HCT116 (cell line): ENCODE data around the gene NCF4. TPM values are rescaled to one million over a fixed set of nuclear protein-coding genes. Genes with fewer than 3 reads are reported as not detected.

Source experiments
- ATAC-seq: fragments of 200-7000 bp; cut with Tn5 transposase; 2 replicates; pipeline ENCODE4 v1.9.1; 2020; ENCODE audit warnings: mild to moderate bottlenecking, moderate library complexity
- BruUV-seq: library from RNA; stranded (reverse); fragments of 400-500 nt; replicated peaks from 2 replicates; lab custom pipeline; 2021; lab: Mats Ljungman, UMichigan
- CTCF ChIA-PET: fragments of 300-600 bp; sonication (Branson Sonifier 250); formaldehyde crosslinking; loops from one replicate; lab custom pipeline; 2021; ENCODE audit warnings: antibody characterized with exemption; lab: Charles Lee
- POLR2A ChIA-PET: fragments of 300-600, 350-600 bp; sonication (Branson Sonifier 250); formaldehyde crosslinking; loops from one replicate; lab custom pipeline; 2021; ENCODE audit warnings: antibody characterized with exemption; lab: Charles Lee
- RAD21 ChIA-PET, 2 experiments: fragments of 300-600 bp; sonication (Branson Sonifier 250); formaldehyde crosslinking; loops; one replicate each; lab custom pipeline; 2023; ENCODE audit warnings: low total read pairs in 2 of 2; ENCODE audit not compliant: uncharacterized antibody in 2 of 2, unreplicated experiment in 2 of 2, low non-redundant PET in 1 of 2; lab: Charles Lee
- DNase-seq: peaks from one replicate; pipeline ENCODE4 v3.0.0-alpha.2; 2010; ENCODE audit warnings: low read depth, low spot score
- H2AFZ ChIP-seq: fragments of 200-600 bp; shearing (Covaris generic), sonication (generic); 2 replicates; pipeline ENCODE4 v1.6.1; 2017; ENCODE audit warnings: low read depth, mixed run types, mixed read lengths, antibody characterized with exemption, low read length; ENCODE audit not compliant: poor library complexity, severe bottlenecking
- H3K27ac ChIP-seq: 2 replicates; pipeline ENCODE4 v1.5.1; 2012; ENCODE audit warnings: low read depth, low read length
- H3K27me3 ChIP-seq: fragments of 200-600 bp; sonication (generic); 2 replicates; pipeline ENCODE4 v1.6.1; 2016; ENCODE audit warnings: mixed run types, low read length, mixed read lengths; ENCODE audit not compliant: insufficient read depth
- H3K36me3 ChIP-seq, 2 experiments: fragments of 200-500 bp in 1 of 2; fragments of 200-600 bp in 1 of 2; sonication (Bioruptor generic) in 1 of 2; sonication (generic) in 1 of 2; 2 replicates each; pipeline versions ENCODE4 v1.5.1 to v1.6.1; 2014 to 2016; ENCODE audit warnings: low read length in 2 of 2, inconsistent platforms in 1 of 2, mixed read lengths in 1 of 2, mixed run types in 1 of 2; ENCODE audit not compliant: insufficient read depth in 2 of 2, control insufficient read depth in 1 of 2
- H3K4me1 ChIP-seq, 2 experiments: fragments of 200-600 bp in 1 of 2; sonication (generic) in 1 of 2; 2 replicates each; pipeline versions ENCODE4 v1.5.1 to v1.6.1; 2012 to 2017; ENCODE audit warnings: low read length in 2 of 2, inconsistent platforms in 1 of 2, mild to moderate bottlenecking in 1 of 2, mixed read lengths in 1 of 2, mixed run types in 1 of 2, moderate library complexity in 1 of 2; ENCODE audit not compliant: insufficient read depth in 2 of 2, control insufficient read depth in 1 of 2
- H3K4me2 ChIP-seq: fragments of 200-600 bp; sonication (generic); 2 replicates; pipeline ENCODE4 v1.6.1; 2017; ENCODE audit warnings: mixed run types, low read length, mixed read lengths
- H3K4me3 ChIP-seq, 2 experiments: fragments of 200-600 bp in 1 of 2; sonication (generic) in 1 of 2; replicated peaks in 1 of 2; 2 replicates each; pipeline ENCODE4 v1.5.1; 2011 to 2016; ENCODE audit warnings: low read length in 2 of 2, control low read depth in 1 of 2, low read depth in 1 of 2, mild to moderate bottlenecking in 1 of 2, mixed read lengths in 1 of 2, mixed run types in 1 of 2
- H3K79me2 ChIP-seq: fragments of 200-600 bp; sonication (generic); 2 replicates; pipeline ENCODE4 v1.6.1; 2017; ENCODE audit warnings: mild to moderate bottlenecking, mixed run types, low read length, moderate library complexity, mixed read lengths; ENCODE audit not compliant: insufficient read depth
- H3K9ac ChIP-seq: fragments of 200-600 bp; sonication (generic); 2 replicates; pipeline ENCODE4 v1.6.1; 2016; ENCODE audit warnings: low read length, mixed read lengths
- H3K9me2 ChIP-seq: fragments of 200-600 bp; sonication (generic), shearing (Covaris generic); 2 replicates; pipeline ENCODE4 v1.6.1; 2017; ENCODE audit warnings: mixed run types, mild to moderate bottlenecking, moderate library complexity; ENCODE audit not compliant: insufficient read depth
- H3K9me3 ChIP-seq, 2 experiments: fragments of 200-500 bp in 1 of 2; fragments of 200-600 bp in 1 of 2; sonication (Bioruptor generic) in 1 of 2; sonication (generic) in 1 of 2; 2 replicates each; pipeline ENCODE4 v1.6.1; 2014 to 2017; ENCODE audit warnings: low read length in 2 of 2, mixed read lengths in 2 of 2, inconsistent platforms in 1 of 2, low read depth in 1 of 2, mild to moderate bottlenecking in 1 of 2, mixed run types in 1 of 2, moderate library complexity in 1 of 2; ENCODE audit not compliant: control insufficient read depth in 1 of 2, insufficient read depth in 1 of 2
- H4K20me1 ChIP-seq: fragments of 200-600 bp; sonication (generic), shearing (Covaris generic); 2 replicates; pipeline ENCODE4 v1.6.1; 2017; ENCODE audit warnings: mixed run types, mild to moderate bottlenecking, moderate library complexity; ENCODE audit not compliant: insufficient read depth
- ATF3 ChIP-seq: IDR thresholded peaks from 2 replicates; pipeline ENCODE4 v1.6.1; 2012
- CEBPB ChIP-seq: IDR thresholded peaks from 2 replicates; pipeline ENCODE4 v1.6.1; 2012; ENCODE audit warnings: low read depth
- CTCF ChIP-seq, 3 experiments: fragments of 200-600 bp in 1 of 3; sonication (generic) in 1 of 3; IDR thresholded peaks in 2 of 3; conservative IDR thresholded peaks in 1 of 3; 2 replicates each; pipeline ENCODE4 v1.5.1; 2012 to 2017; ENCODE audit warnings: low read depth in 2 of 3, low read length in 2 of 3, antibody characterized with exemption in 1 of 3, borderline replicate concordance in 1 of 3, control low read depth in 1 of 3, mild to moderate bottlenecking in 1 of 3, mixed read lengths in 1 of 3, mixed run types in 1 of 3, moderate library complexity in 1 of 3; ENCODE audit not compliant: insufficient read depth in 1 of 3
- ELF1 ChIP-seq: IDR thresholded peaks from 2 replicates; pipeline ENCODE4 v1.6.1; 2012; ENCODE audit warnings: low read depth, borderline replicate concordance
- EZH2 ChIP-seq: fragments of 200-600 bp; sonication (generic); IDR thresholded peaks from 2 replicates; pipeline ENCODE4 v1.6.1; 2017; ENCODE audit warnings: antibody characterized with exemption, mixed run types
- EZH2phosphoT487 ChIP-seq: fragments of 200-600 bp; IDR thresholded peaks from 2 replicates; pipeline ENCODE4 v1.6.1; 2018; ENCODE audit warnings: antibody characterized with exemption, borderline replicate concordance
- FOSL1 ChIP-seq: IDR thresholded peaks from 2 replicates; pipeline ENCODE4 v1.6.1; 2012; ENCODE audit warnings: low read depth
- JUND ChIP-seq: IDR thresholded peaks from 2 replicates; pipeline ENCODE4 v1.6.1; 2012
- POLR2A ChIP-seq: IDR thresholded peaks from 2 replicates; pipeline ENCODE4 v1.7.0; 2011; ENCODE audit warnings: borderline replicate concordance; ENCODE audit not compliant: insufficient read depth, insufficient read length; ENCODE audit errors: extremely low read depth
- REST ChIP-seq: IDR thresholded peaks from 2 replicates; pipeline ENCODE4 v1.6.1; 2012; ENCODE audit warnings: low read depth
- SIN3A ChIP-seq: IDR thresholded peaks from 2 replicates; pipeline ENCODE4 v1.6.1; 2012; ENCODE audit warnings: low read depth
- SRF ChIP-seq: IDR thresholded peaks from 2 replicates; pipeline ENCODE4 v1.6.1; 2012; ENCODE audit warnings: low read depth
- YY1 ChIP-seq: IDR thresholded peaks from 2 replicates; pipeline ENCODE4 v1.6.1; 2011; ENCODE audit warnings: low read length, low read depth, moderate library complexity, mild to moderate bottlenecking; ENCODE audit not compliant: insufficient replicate concordance; ENCODE audit errors: extremely low read depth
- ZBTB33 ChIP-seq: IDR thresholded peaks from 2 replicates; pipeline ENCODE4 v1.6.1; 2011; ENCODE audit warnings: mild to moderate bottlenecking, low read length, moderate library complexity; ENCODE audit not compliant: insufficient replicate concordance; ENCODE audit errors: extremely low read depth
- ZNF274 ChIP-seq: fragments of 200-500 bp; sonication (Bioruptor generic); IDR thresholded peaks from 2 replicates; pipeline ENCODE4 v1.6.1; 2014; ENCODE audit warnings: mild to moderate bottlenecking, low read depth, low read length, inconsistent platforms
- intact Hi-C: fragments of 100-400 bp; cut with micrococcal nuclease; formaldehyde crosslinking; loops from 2 replicates; pipeline ENCODE4 v1.10.0; 2022
- total RNA-seq: library from RNA; stranded (reverse); gene quantifications from one replicate; pipeline ENCODE4 v1.2.1, GENCODE V29; 2021; ENCODE audit not compliant: unreplicated experiment

The NCF4 gene
- total RNA-seq, 1 experiment from 2014 or later, result 0.37 TPM

GRCh38 chr22:36922711-36923110 lies 61.9 kb downstream of the NCF4 start:
- Histone ChIP-seq H3K9ac (no peak overlapping the region), H3K4me3 (no peak overlapping the region), H3K27ac (no peak overlapping the region), H3K36me3 (no peaks in the 10 kb centered on the region), H3K4me2 (no peak overlapping the region), H3K27me3 (peaks cover 9% of the 10 kb centered on the region; the same call in 1 of the 2 replicates), H2AFZ (no peak overlapping the region), H4K20me1 (no peaks in the 10 kb centered on the region), H3K9me3 (no peaks in the 10 kb centered on the region), H3K9me2 (no peaks in the 10 kb centered on the region), H3K79me2 (no peaks in the 10 kb centered on the region), H3K4me1 (peaks cover 0 to 7% of the 10 kb centered on the region in 2 experiments; a peak in 2 of 4 replicates)
- POLR2A ChIA-PET, result no interaction called here
- RAD21 ChIA-PET, result no interaction called here
- DNase-seq (no peak), ATAC-seq (no peak)
- intact Hi-C loops, result no loop called here
- CTCF ChIA-PET, result no interaction called here
- no TSS peak for BruUV-seq
- TF ChIP-seq CEBPB, result no peak
- TF ChIP-seq SRF, result no peak
- no peak for TF ChIP-seq EZH2
- no peak for TF ChIP-seq JUND
- TF ChIP-seq SIN3A, result no peak
- TF ChIP-seq REST, result no peak
- no peak for TF ChIP-seq POLR2A
- TF ChIP-seq ELF1, result no peak
- TF ChIP-seq EZH2phosphoT487, result no peak
- TF ChIP-seq ZNF274, result no peak
- TF ChIP-seq YY1, result no peak
- no peak for TF ChIP-seq CTCF (IDR thresholded peaks at IDR 0.05 in 2 of 3, conservative IDR thresholded peaks at IDR 0.05 in 1 of 3; ENCODE audit: borderline replicate concordance in 1 of 3, insufficient read depth in 1 of 3, low read depth in 2 of 3, low read length in 2 of 3)
- no peak for TF ChIP-seq FOSL1
- TF ChIP-seq ATF3, result no peak
- TF ChIP-seq ZBTB33, result no peak
